ENCODE measurements around the gene C1QA. TPM values are rescaled to one million over a fixed set of nuclear protein-coding genes. Genes with fewer than 3 reads are reported as not detected.
A peak's percentile ranks its signal among the peaks of the same experiment; 100 is the strongest.

The C1QA gene
- total RNA-seq, 3 donors from 2014 or later (not counting 1 experiment from before 2014, with no cell fraction given): 0.43 to 3.9 TPM; not detected in 1

DNA sequence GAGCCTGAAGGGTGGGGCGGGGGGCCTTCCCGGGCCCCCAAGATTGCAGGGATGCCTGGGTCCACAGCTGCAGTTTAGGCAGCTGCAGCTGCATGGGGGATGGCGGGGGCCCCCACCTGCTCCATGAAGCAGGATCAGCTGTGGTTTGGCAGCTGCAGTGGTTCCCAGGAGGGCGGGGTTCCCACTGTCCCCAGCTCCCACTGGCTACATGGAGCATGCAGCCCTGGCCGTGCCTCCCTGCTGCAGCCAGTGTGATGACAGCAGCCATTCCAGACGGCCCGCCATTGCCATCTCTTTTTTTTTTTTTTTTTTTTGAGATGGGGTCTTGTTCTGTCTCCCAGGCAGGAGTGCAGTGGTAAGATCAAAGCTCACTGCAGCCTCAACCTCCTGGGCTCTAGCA is 992 bp upstream of the C1QA start:
- H3K9me3 Mint-ChIP-seq: no peaks in the 10 kb centered on the region
- WGBS (ENCODE audit: insufficient coverage): 73% methylated on average over 7 of the region's 7 CpGs
- no peak overlapping the region for H3K27ac Mint-ChIP-seq
- DNase-seq (no peak), ATAC-seq (no peak)
- no peak overlapping the region for H3K4me3 Mint-ChIP-seq
- intact Hi-C loops (cut with micrococcal nuclease): no loop called here
- no peaks in the 10 kb centered on the region for H3K36me3 Mint-ChIP-seq
- peaks cover 0 to 17% of the 10 kb centered on the region in 2 donors for H3K4me1 Mint-ChIP-seq
- Histone ChIP-seq H3K9me3 (ENCODE audit: control insufficient read depth, insufficient read depth, low read length) (no peaks in the 10 kb centered on the region), H3K27me3 (ENCODE audit: control insufficient read depth, insufficient read depth, low read length) (no peaks in the 10 kb centered on the region), H3K4me1 (ENCODE audit: control insufficient read depth, insufficient read depth, low read length) (peaks cover 22% of the 10 kb centered on the region), H3K27ac (ENCODE audit: low read length) (no peak overlapping the region), H3K36me3 (ENCODE audit: control insufficient read depth, insufficient read depth, low read length) (no peaks in the 10 kb centered on the region), H3K4me3 (ENCODE audit: low read length) (no peak overlapping the region)
- peaks cover 2 to 7% of the 10 kb centered on the region in 2 donors for H3K27me3 Mint-ChIP-seq (ENCODE audit: low read depth in 2 of 2)
- TF ChIP-seq, protein P1, sequence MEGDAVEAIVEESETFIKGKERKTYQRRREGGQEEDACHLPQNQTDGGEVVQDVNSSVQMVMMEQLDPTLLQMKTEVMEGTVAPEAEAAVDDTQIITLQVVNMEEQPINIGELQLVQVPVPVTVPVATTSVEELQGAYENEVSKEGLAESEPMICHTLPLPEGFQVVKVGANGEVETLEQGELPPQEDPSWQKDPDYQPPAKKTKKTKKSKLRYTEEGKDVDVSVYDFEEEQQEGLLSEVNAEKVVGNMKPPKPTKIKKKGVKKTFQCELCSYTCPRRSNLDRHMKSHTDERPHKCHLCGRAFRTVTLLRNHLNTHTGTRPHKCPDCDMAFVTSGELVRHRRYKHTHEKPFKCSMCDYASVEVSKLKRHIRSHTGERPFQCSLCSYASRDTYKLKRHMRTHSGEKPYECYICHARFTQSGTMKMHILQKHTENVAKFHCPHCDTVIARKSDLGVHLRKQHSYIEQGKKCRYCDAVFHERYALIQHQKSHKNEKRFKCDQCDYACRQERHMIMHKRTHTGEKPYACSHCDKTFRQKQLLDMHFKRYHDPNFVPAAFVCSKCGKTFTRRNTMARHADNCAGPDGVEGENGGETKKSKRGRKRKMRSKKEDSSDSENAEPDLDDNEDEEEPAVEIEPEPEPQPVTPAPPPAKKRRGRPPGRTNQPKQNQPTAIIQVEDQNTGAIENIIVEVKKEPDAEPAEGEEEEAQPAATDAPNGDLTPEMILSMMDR (IDR thresholded peaks at IDR 0.05): no peak

DNA sequence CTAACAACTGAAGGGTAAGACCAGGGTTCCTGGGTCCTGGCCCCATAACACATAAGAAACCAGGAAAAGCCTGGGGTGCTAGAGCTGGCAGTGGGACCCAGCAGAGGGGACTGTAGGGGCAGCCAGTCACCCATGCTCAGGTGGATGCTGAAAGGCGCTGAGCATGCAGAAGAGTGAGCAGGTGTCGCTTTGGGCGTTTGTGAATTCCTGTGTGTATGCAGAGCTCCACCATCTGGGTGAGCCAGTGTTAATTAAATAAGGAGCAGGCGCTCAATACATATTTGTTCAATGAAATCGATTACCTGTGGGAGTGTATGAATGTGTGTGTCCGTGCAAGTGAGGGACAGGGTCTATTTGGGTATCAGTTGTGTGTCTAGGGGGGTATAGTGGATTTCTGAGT is 499 bp downstream of the C1QA start:
- Mint-ChIP-seq H3K27ac (no peak overlapping the region), H3K4me1 (peaks cover 0 to 17% of the 10 kb centered on the region in 2 donors), H3K9me3 (no peaks in the 10 kb centered on the region), H3K27me3 (ENCODE audit: low read depth in 2 of 2) (peaks cover 0 to 8% of the 10 kb centered on the region in 2 donors), H3K36me3 (no peaks in the 10 kb centered on the region), H3K4me3 (no peak overlapping the region)
- intact Hi-C loops (cut with micrococcal nuclease): no loop called here
- TF ChIP-seq, protein P1 (IDR thresholded peaks at IDR 0.05): no peak
- no peak overlapping the region for H3K4me3 ChIP-seq (ENCODE audit: low read length)
- no peak for DNase-seq
- H3K4me1 ChIP-seq (ENCODE audit: control insufficient read depth, insufficient read depth, low read length): peaks cover 25% of the 10 kb centered on the region
- H3K36me3 ChIP-seq (ENCODE audit: control insufficient read depth, insufficient read depth, low read length): no peaks in the 10 kb centered on the region
- no peaks in the 10 kb centered on the region for H3K27me3 ChIP-seq (ENCODE audit: control insufficient read depth, insufficient read depth, low read length)
- ATAC-seq: peak in 1 of 3 donors; percentile 11
- WGBS (ENCODE audit: insufficient coverage): 78% methylated on average over 6 of the region's 6 CpGs
- H3K27ac ChIP-seq (ENCODE audit: low read length): no peak overlapping the region
- no peaks in the 10 kb centered on the region for H3K9me3 ChIP-seq (ENCODE audit: control insufficient read depth, insufficient read depth, low read length)

DNA sequence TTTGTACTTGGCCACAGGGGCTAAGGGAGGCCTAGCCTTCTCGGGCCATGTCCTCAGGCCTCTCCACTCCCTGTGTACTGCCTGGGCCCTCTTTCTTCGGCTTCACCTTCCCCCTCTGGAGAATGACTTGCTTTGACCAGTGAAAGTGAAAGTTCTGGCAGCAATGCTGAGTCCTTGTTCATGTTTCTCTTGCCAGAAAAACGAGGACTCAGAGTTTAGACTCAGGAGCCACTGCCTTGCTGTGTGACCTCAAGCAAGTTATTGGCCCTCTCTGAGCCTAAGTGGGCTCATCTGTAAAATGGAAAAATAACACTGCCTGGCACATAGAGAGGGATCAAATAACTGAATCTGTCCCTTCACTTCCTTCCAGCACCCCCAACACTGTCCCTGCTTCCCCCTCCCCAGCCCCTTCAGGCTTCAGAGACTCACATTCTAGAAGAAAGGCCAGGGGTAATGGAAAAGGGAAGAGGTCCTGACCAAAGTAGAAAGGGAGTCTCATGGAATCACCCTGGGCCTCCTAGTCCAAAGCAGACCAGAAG is 1.5 kb downstream of the C1QA start:
- ATAC-seq (no peak), DNase-seq (no peak)
- Histone ChIP-seq H3K4me1 (ENCODE audit: control insufficient read depth, insufficient read depth, low read length) (peaks cover 26% of the 10 kb centered on the region), H3K27me3 (ENCODE audit: control insufficient read depth, insufficient read depth, low read length) (no peaks in the 10 kb centered on the region), H3K36me3 (ENCODE audit: control insufficient read depth, insufficient read depth, low read length) (no peaks in the 10 kb centered on the region), H3K4me3 (ENCODE audit: low read length) (no peak overlapping the region), H3K27ac (ENCODE audit: low read length) (no peak overlapping the region), H3K9me3 (ENCODE audit: control insufficient read depth, insufficient read depth, low read length) (no peaks in the 10 kb centered on the region)
- intact Hi-C loops (cut with micrococcal nuclease): no loop called here
- Mint-ChIP-seq H3K4me3 (no peak overlapping the region), H3K4me1 (peaks cover 0 to 17% of the 10 kb centered on the region in 2 donors), H3K36me3 (no peaks in the 10 kb centered on the region), H3K9me3 (no peaks in the 10 kb centered on the region), H3K27ac (no peak overlapping the region), H3K27me3 (ENCODE audit: low read depth in 2 of 2) (peaks cover 0 to 8% of the 10 kb centered on the region in 2 donors)
- TF ChIP-seq, protein P1 (IDR thresholded peaks at IDR 0.05): no peak
- WGBS (ENCODE audit: insufficient coverage): 59% methylated on average over 3 of the region's 3 CpGs

Data from natural killer cell (primary cell).